ENCODE data around the gene ZNF467. TPM values are rescaled to one million over a fixed set of nuclear protein-coding genes. Genes with fewer than 3 reads are reported as not detected.

Gene ZNF467
- polyA plus RNA-seq, 3 donors = 23.0 to 23.9 (median 23.0) TPM

DNA sequence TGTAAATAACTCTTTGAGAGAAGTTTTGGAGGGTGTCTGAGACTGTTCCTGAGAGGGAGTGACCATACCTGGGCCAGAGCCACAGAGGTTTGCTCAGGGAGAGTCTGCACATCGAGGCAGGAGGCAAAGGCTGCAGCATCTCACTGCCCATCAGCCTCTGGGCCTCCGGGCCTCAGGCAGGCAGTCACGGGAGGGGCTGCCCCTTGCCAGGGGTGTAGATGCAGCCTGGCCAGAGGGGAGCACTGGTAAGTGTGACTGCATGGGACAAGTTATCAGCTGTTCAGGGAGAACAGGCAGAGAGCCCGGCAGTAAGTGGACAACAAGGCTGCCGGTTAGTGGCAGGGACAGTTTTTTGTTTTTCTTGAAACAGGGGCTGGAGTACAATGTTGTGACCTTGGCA is 55.9 kb downstream of the ZNF467 start:
- no peak for DNase-seq (ENCODE audit: low read depth in 3 of 3, low spot score in 2 of 3)

GRCh38 chr7:149716932-149717307 is 56.5 kb downstream of the ZNF467 start:
- DNase-seq (ENCODE audit: low read depth in 3 of 3, low spot score in 2 of 3) = no peak

DNA sequence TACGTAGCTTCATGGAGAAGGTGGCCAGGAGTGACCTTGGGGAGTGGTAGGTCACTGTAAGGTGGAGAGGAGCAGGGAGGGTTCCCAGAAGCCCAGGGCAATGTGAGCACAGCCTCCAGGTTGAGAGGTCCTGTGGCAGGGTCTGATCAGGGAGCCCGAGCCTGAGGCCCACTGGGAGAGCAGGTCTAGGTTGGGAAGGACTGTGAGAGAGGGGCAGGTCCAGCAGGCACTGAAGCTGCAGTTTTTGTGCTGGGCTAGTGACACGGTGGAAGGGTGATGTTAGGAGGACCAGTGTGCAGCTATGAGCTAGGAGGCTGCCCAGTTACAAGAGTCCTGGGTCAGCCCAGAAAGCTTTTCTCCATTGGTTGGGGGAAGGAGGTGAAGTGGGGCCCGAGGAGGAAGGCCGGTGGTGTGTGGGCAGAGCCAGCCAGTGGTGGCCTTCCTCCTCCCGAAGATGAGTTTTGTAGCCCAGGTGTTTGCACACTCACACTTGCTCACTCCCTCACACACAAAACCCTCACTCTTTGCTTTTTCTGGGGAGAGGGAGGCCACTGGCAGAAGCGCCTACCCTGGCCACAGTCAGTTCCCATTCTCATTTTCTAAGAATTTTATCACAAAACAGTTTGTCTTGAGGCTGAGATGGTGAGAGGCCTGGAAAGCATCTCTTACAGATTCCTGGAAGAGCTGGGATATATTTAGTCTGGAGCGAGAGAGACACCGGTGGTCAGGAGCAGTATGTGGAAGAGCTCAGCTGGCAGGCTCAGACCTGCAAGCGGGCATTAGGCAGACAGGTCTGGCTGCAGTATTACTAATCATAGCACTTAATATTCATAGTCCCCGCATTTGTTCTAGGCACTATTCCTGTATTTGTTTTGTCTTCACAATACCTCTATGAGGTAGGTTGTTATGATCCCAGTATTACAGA is 57.1 kb downstream of the ZNF467 start:
- no peak for DNase-seq (ENCODE audit: low read depth in 3 of 3, low spot score in 2 of 3)

DNA sequence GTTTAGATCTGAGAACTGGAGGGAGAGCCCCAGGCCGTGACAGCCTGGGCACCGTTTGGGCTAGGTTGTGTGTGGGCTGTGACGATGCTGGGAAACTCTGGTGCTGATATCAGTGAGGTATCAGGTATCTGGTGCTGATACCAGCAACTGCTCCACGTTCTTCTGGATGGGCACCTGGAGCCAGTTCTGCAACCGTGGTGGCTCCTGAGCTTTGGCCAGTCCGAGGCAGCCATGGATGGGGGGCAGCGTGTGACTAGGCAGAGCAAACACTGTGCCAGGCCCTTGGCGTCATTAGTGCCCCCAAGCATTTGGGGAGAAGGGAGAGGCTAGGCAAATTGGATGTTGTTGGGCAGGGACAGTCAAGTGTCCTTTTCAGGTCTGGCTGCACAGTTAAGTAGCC is 57.9 kb downstream of the ZNF467 start:
- DNase-seq (ENCODE audit: low read depth in 3 of 3, low spot score in 2 of 3) = no peak

- DNase-seq (ENCODE audit: low read depth in 3 of 3, low spot score in 2 of 3) = no peak
Measured at GRCh38 chr7:149714910-149715471, 58.4 kb downstream of the ZNF467 start.

Other genes starting within 250 kb of the ZNF467 start
- 10 to 100 TPM; 17.1 to 19.9 (median 17.5) TPM for gene ZNF862, start 64.8 kb upstream of the ZNF467 start, polyA plus RNA-seq (ENCODE audit: insufficient read length in 3 of 3)
- gene ATP6V0E2, start 100.4 kb upstream of the ZNF467 start, polyA plus RNA-seq (ENCODE audit: insufficient read length in 3 of 3) = 10 to 100 TPM; 20.4 to 27.2 (median 23.5) TPM

Data from right renal cortex interstitium (tissue), 3 donors.